IMR-90 (cell line): Measurements from ENCODE around the gene PCARE.
"Not testable (repeated sequence)": the region's sequence is repeated elsewhere in the genome, so short reads cannot be mapped to it uniquely, and the experiment has no call there.

ENCODE experiments used
- CTCF ChIP-seq: conservative IDR thresholded peaks from 2 replicates; pipeline ENCODE4 v1.5.1; 2012; ENCODE audit warnings: mild to moderate bottlenecking, low read depth, low read length, improper control_type of control experiment
- MAFK ChIP-seq: IDR thresholded peaks from 2 replicates; pipeline ENCODE4 v1.6.1; 2012; ENCODE audit warnings: low read depth, low read length, improper control_type of control experiment
- MXI1 ChIP-seq: IDR thresholded peaks from 2 replicates; pipeline ENCODE4 v1.6.1; 2012; ENCODE audit warnings: low read depth, mild to moderate bottlenecking, low read length, moderate library complexity, borderline replicate concordance
- POLR2A ChIP-seq: IDR thresholded peaks from 2 replicates; pipeline ENCODE4 v1.6.1; 2012; ENCODE audit warnings: mild to moderate bottlenecking, low read depth, low read length
- RAD21 ChIP-seq: IDR thresholded peaks from 2 replicates; pipeline ENCODE4 v1.6.1; 2012; ENCODE audit warnings: low read length, improper control_type of control experiment
- RCOR1 ChIP-seq: IDR thresholded peaks from 2 replicates; pipeline ENCODE4 v1.6.1; 2012; ENCODE audit warnings: mild to moderate bottlenecking, low read length, improper control_type of control experiment; ENCODE audit not compliant: insufficient replicate concordance
- USF2 ChIP-seq: fragments of 150-350 bp; IDR thresholded peaks from 2 replicates; pipeline ENCODE4 v1.6.1; 2017; ENCODE audit warnings: mild to moderate bottlenecking, antibody characterized with exemption, low read length, low read depth

GRCh38 chr2:29107547-29107946, 33.2 kb upstream of the PCARE start:
- TF ChIP-seq RCOR1, CTCF, POLR2A, USF2, RAD21, MAFK, MXI1: not testable (repeated sequence)
